Inferior parietal cortex (tissue), 1 donor: ENCODE results near the gene SPX.

Experiments
- DNase-seq: peaks from one replicate; pipeline ENCODE4 v3.0.0-alpha.2; 2016; ENCODE audit errors: extremely low spot score

The SPX gene

DNA sequence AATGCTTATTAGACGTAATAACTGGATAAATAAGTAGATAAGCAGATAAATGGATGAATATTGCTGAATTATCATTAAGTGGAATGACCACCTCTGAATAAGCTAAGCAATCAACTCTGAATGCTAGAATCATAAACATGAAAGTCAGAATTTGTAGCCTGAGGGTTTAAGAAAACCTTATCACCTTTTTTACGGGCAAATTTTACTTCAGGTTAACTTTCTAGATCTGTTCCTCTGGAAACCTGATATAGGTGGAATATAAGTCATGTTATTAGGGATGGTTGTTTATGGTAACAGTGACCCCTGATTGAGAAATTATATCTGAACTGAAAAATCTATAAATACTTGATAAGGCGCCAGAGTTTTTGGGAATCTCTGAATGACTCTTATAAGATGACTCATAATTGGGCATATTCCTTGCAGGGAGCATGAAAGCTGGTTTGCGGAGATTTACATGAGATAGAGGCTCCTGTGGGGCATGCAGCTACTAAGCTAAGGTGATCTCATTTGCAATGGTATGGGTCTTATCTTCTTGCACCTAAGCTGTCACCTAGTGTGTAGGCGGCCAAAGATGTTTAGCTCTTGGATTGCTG lies 12.1 kb downstream of the SPX start:
- no peak for DNase-seq

GRCh38 chr12:21539797-21540196 lies 13.7 kb downstream of the SPX start:
- DNase-seq: no peak

- DNase-seq: no peak
Observed at GRCh38 chr12:21541773-21542172, 15.7 kb downstream of the SPX start.

DNA sequence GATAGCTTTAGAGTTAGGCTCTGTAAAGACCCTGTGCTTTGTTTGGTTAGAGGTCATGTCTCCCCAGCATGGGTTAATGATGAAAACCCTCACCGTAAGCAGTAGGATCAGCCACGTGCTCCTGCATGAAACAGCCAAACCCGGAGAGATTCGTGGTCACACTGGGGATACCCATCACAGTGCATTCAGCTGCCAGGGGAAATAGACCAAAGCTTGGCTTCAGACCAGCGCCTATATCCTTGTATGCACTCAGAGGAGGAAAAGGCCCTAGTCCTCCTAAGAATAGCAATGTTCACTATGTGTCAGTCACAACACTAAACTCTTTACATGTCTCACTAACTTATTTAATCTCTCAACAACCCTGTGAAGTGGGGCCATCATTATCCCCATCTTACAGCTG lies 16.3 kb downstream of the SPX start:
- no peak for DNase-seq

- DNase-seq: no peak
Observed at GRCh38 chr12:21543151-21543550, 17.1 kb downstream of the SPX start.

DNA sequence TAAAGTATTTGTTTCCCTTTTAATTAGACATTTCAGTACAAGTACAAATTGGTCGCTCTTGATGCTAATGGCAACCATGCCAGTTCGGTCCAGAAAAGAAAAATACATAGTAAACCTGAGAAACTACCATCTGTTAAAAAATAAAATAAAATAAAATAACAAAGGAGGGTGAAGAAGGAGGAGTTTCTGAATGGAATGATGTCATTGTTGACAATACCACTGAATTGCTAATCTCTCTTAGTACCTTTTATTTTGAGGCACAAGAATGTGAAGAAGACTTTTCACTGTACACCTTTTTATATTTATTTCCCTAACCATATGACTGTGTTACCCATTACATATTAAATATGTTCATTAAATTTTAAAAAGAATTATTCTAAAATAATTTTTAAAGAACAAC lies 19.5 kb downstream of the SPX start:
- no peak for DNase-seq

- DNase-seq: no peak
Observed at GRCh38 chr12:21546716-21547115, 20.6 kb downstream of the SPX start.

GRCh38 chr12:21547437-21547836 lies 21.3 kb downstream of the SPX start:
- no peak for DNase-seq

GRCh38 chr12:21551841-21552465 lies 25.9 kb downstream of the SPX start:
- DNase-seq: no peak

DNA sequence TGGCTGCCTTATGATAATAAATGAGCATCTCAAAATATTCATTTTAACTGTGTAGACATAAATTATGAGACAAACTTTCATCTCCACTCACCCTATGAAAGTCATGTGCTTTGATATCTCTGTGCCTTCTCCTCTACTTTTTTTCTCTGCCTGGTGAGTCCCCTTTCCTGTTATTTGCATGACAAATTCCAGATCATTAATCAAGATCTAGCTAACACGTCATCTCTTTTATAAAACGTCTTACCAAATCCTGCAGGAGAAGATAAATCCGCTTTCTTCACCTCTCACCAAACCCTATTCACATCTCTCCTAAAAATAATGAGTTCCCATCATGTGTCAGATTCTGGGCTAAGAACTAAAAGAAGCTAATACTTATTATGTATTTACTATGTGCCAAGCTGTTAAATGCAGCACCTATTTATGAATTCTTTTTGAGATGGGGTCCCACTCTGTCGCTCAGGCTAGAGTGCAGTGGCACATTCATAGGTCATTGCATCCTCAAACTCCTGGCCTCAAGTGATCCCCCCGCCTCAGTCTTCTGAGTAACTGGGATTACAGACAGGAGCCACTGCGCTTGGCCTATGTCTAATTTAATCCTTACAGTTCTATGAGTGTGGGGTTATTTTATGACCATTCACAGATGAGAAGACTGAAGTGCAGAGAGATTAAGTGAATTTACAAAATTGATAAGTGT lies 26.7 kb downstream of the SPX start:
- DNase-seq: no peak

GRCh38 chr12:21553329-21553675 lies 27.2 kb downstream of the SPX start:
- DNase-seq: no peak

GRCh38 chr12:21558100-21558679 lies 32.1 kb downstream of the SPX start:
- no peak for DNase-seq

GRCh38 chr12:21559855-21560569 lies 33.9 kb downstream of the SPX start:
- DNase-seq: no peak

DNA sequence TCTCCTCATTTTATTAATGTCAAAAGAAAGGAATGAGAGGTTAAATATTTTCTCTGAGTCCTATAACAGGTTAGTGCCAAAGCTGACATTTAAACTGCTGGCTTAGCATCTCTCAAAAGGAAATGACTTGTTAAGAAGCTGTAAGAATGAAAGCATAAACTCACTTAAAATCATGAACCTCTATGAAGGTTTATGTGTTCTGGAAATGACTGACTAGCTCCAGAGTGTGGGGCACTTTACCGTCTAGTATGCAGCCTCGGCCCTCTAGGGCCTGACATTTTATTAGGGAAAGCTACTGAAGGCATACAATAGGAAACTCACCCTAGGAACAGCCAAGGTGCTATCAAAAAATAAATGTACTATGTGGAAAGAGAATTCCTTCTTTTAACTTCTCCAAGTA lies 35.1 kb downstream of the SPX start:
- DNase-seq: no peak

DNA sequence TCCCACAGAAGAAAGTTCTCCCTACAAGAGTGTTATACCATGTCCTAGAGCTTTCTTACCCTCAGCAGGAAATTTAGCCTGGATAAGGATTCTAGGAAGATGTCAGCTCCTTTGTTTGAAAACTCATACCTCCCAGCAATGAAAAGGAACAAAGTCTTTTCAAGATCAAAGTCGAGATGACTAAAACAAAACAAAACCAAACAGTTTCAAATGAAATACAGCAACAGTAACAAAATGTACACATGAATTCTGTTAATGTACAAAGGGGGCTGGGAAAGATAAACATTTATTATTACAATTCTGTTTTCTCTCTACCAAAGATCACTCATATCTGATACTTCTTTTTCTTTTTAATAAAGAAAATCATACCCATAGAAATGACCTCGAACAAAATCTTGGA lies 36.8 kb downstream of the SPX start:
- no peak for DNase-seq

DNA sequence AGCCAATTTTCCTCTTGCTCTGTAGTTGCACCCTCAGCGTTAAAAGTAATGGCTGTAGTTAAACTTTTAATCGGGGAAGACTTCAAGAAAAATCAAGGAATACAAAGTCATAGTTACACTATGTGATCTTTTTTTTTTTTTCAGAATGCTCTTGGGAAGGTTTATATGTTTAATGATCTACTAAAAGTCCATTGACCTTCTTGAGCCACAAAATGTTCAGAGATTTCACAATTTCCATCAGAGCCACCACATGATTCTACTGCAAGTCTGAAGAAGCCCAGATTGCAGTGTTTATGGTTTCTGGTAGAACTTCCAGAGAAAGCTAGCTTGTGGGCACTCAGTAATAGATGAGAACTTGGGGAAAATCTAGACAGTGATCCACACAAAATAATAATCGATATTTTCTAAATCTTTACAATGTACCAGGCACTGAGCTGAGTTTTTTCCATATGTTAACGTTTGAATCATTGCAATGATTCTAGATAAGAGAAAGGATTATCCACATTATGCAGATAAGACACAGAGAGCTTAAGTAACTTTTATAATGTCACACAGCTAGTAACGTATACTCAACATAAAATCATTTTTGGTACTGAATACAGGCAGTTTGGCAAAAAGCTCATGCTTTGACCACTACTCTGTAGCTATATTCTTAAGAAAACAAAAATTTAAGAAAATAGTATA lies 40.3 kb downstream of the SPX start:
- DNase-seq: no peak

- DNase-seq: no peak
Observed at GRCh38 chr12:21566907-21567394, 40.9 kb downstream of the SPX start.

GRCh38 chr12:21568115-21568514 lies 42.0 kb downstream of the SPX start:
- DNase-seq: no peak

- DNase-seq: no peak
Observed at GRCh38 chr12:21571046-21571445, 45.0 kb downstream of the SPX start.

DNA sequence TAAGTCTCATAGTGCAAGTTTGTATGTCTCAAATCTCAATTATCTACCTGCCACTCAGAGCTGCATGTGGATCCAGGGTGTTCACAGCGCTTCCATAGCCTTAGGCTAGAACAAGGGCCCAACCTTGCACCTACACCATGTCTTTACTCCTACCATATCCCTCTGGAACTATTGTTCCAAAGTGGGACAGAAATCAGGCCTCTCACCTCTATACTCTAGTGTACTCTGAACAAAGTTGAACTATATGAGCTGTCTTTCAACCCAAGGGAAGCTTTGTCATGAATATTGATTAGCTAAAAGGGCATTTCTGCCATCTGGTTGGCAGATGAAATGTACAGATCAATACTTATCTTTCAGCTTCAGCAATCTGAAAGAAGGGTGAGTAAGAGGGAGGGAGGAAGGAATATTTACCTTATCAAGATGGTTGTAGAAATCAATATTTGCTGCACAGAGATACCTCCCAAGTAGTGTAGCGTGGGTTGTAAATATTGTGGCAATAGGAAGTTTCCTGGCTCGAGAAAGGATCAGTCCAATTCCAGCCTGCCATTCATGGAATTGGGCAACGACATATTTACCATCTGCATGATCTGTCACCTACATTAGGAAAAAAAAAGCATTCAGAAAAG lies 47.8 kb downstream of the SPX start:
- no peak for DNase-seq

GRCh38 chr12:21576431-21576830 lies 50.3 kb downstream of the SPX start:
- no peak for DNase-seq
